ENCODE measurements around the gene MTMR4. TPM values are rescaled to one million over a fixed set of nuclear protein-coding genes. Genes with fewer than 3 reads are reported as not detected.

The MTMR4 gene
- total RNA-seq, 1 donor from 2014 or later = 40.9 TPM

DNA sequence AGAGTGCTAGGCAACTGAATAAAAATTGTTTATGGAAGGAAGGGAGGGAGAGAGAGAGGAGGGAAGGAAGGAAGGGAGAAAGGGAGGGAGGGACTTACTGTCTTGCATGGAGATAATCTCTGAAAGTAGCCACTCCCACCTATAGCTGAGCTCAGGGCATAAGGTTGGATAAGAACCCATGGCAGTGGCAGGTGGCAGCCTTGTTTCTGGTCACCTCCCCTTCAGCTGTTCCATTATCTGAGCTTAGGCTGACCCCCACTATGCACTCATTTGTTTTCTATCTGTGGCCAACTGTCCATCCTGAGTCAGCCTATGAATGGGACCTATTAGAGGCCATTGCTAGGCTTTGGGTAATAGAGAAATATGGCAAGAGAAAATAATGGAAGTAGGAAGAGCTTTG is 25.3 kb upstream of the MTMR4 start:
- Histone ChIP-seq H3K9me3 (no peaks in the 10 kb centered on the region), H3K4me3 (no peak overlapping the region), H3K27me3 (no peaks in the 10 kb centered on the region), H3K4me1 (no peaks in the 10 kb centered on the region), H3K27ac (no peak overlapping the region), H3K36me3 (no peaks in the 10 kb centered on the region)
- ATAC-seq (no peak), DNase-seq (no peak)
- intact Hi-C loops (cut with DNase I) = no loop called here
- TF ChIP-seq, protein P1, sequence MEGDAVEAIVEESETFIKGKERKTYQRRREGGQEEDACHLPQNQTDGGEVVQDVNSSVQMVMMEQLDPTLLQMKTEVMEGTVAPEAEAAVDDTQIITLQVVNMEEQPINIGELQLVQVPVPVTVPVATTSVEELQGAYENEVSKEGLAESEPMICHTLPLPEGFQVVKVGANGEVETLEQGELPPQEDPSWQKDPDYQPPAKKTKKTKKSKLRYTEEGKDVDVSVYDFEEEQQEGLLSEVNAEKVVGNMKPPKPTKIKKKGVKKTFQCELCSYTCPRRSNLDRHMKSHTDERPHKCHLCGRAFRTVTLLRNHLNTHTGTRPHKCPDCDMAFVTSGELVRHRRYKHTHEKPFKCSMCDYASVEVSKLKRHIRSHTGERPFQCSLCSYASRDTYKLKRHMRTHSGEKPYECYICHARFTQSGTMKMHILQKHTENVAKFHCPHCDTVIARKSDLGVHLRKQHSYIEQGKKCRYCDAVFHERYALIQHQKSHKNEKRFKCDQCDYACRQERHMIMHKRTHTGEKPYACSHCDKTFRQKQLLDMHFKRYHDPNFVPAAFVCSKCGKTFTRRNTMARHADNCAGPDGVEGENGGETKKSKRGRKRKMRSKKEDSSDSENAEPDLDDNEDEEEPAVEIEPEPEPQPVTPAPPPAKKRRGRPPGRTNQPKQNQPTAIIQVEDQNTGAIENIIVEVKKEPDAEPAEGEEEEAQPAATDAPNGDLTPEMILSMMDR (IDR thresholded peaks at IDR 0.05) = no peak

DNA sequence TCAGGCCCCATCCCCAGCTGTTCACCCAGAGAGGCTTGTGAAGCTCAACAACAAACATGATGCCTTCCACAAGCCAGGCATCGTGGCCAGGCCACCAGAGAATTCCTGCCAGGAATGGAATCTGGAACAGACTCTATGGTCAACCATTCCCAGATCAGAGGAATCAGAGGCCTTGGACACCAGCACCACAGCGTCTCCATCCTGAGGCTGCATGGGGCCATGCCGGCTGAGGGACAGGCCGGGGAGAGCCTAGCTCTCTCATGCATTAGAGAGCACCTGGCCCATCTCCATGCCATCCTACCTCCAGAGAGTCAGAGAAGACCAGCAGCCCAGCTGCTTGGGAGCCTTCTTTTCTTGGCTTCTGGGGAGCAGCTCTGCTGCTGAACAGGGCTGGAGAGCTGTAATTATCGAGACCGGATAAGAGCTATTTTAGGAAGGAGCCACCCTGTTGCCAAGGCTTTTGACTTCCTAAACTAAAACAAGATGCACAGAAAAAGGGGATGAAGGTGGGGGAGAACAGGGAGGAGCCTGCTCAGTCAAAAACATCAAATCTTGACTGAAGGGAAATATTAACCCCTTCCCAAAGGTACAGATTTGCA is 24.5 kb upstream of the MTMR4 start:
- no peak overlapping the region for H3K4me3 ChIP-seq
- intact Hi-C loops (cut with DNase I) = no loop called here
- H3K4me1 ChIP-seq = no peaks in the 10 kb centered on the region
- no peak for DNase-seq
- TF ChIP-seq, protein P1 (IDR thresholded peaks at IDR 0.05) = no peak
- no peak overlapping the region for H3K27ac ChIP-seq
- no peaks in the 10 kb centered on the region for H3K36me3 ChIP-seq
- H3K9me3 ChIP-seq = no peaks in the 10 kb centered on the region
- H3K27me3 ChIP-seq = no peaks in the 10 kb centered on the region
- ATAC-seq = no peak

DNA sequence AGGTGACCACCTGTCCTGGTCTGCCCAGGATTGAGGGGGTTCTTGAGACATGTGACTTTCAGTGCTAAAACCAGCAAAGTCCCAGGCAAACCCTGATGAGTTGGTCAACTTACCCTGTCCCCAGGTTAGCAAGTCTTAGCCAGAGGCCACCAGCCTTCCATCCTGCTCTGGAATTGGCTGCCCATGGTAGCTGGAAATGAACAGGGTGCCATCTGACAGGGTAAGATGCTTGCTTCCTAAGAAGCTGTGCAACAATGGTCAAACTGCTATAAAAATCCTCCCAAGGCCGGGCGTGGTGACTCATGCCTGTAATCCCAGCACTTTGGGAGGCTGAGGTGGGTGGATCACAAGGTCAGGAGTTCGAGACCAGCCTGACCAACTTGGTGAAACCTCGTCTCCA is 22.8 kb upstream of the MTMR4 start:
- intact Hi-C loops (cut with DNase I) = no loop called here

DNA sequence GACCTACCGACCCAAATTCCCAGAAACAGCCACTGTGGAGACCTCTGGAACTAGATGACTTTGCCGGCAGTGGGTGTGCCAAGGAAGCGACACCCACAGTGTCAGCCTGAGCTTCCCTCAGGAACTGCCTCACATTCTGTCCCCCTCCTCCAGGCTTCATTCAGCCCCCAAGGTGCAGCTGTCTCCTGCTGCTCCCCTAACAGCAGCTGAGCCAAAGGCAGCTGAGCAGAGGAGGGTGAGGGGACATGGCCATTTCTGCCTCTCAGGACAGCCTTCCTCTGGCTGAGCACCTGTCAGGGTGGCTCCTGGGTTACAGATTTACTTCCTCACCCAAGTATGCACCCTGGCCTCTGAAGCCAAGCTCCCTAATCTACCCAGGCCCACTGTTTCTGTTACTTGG is 22.1 kb upstream of the MTMR4 start:
- intact Hi-C loops (cut with DNase I) = no loop called here
- H3K4me1 ChIP-seq = peaks cover 6% of the 10 kb centered on the region
- TF ChIP-seq, protein P1 (IDR thresholded peaks at IDR 0.05) = no peak
- H3K27me3 ChIP-seq = no peaks in the 10 kb centered on the region
- DNase-seq (no peak), ATAC-seq (no peak)
- H3K36me3 ChIP-seq = no peaks in the 10 kb centered on the region
- H3K9me3 ChIP-seq = no peaks in the 10 kb centered on the region
- H3K27ac ChIP-seq = no peak overlapping the region
- no peak overlapping the region for H3K4me3 ChIP-seq

More for the DNA sequence above, 22.8 kb upstream of the MTMR4 start:
- ATAC-seq (no peak), DNase-seq (no peak)
- no peaks in the 10 kb centered on the region for H3K9me3 ChIP-seq
- no peaks in the 10 kb centered on the region for H3K36me3 ChIP-seq
- H3K4me3 ChIP-seq = no peak overlapping the region
- H3K27ac ChIP-seq = no peak overlapping the region
- H3K4me1 ChIP-seq = peaks cover 4% of the 10 kb centered on the region
- H3K27me3 ChIP-seq = no peaks in the 10 kb centered on the region
- TF ChIP-seq, protein P1 (IDR thresholded peaks at IDR 0.05) = no peak

DNA sequence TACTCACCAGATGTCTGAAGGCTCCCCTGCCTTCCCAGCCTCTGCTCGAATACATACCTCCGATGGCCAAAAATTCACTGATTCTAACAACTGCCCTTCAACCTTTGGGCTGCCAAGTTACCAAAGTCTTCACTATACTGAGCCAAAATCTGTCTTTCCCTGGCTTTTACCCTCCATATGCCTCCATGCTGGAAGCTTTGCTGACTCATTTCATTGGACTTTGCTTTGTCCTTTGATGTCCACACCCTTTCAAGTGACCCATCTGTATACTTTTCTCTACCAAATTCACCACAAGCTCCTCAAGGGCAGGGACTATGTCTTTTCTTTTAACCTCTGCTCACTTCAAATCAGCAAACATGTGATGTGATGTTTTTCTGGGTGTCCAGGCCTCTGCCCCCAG is 21.0 kb upstream of the MTMR4 start:
- Histone ChIP-seq H3K27ac (no peak overlapping the region), H3K4me1 (peaks cover 9% of the 10 kb centered on the region), H3K9me3 (no peaks in the 10 kb centered on the region), H3K4me3 (no peak overlapping the region), H3K27me3 (no peaks in the 10 kb centered on the region), H3K36me3 (no peaks in the 10 kb centered on the region)
- ATAC-seq = no peak
- intact Hi-C loops (cut with DNase I) = no loop called here
- DNase-seq = no peak
- TF ChIP-seq, protein P1 (IDR thresholded peaks at IDR 0.05) = no peak

DNA sequence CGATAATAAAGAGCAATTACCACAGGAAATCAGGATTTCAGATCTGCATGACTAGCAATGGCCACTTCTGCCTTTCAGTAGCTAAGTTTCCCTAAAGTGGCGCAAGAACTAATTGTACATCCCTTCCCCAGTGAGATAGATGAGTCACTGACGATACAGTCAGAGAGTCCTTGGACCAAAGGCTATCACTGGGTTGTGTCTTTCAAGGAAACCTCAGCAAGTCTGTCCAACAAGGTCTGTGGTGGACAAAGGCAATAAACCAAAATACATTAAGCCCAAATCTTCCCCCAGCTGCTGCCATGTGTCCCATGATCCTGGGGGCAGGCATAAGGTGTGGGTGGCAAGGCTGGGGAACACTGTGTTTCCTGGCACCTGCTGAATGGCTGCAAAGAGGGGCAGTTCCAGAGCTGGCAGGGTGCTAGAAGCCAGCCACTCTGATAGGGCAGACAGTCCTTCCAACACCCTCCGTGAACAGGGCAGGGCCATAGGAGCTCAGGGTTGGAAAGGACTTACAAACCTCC is 20.5 kb upstream of the MTMR4 start:
- no peaks in the 10 kb centered on the region for H3K27me3 ChIP-seq
- H3K36me3 ChIP-seq = no peaks in the 10 kb centered on the region
- no peak overlapping the region for H3K27ac ChIP-seq
- TF ChIP-seq, protein P1 (IDR thresholded peaks at IDR 0.05) = no peak
- DNase-seq = no peak
- H3K4me3 ChIP-seq = no peak overlapping the region
- peak; percentile 64 for ATAC-seq
- no peaks in the 10 kb centered on the region for H3K9me3 ChIP-seq
- intact Hi-C loops (cut with DNase I) = no loop called here
- H3K4me1 ChIP-seq = peaks cover 9% of the 10 kb centered on the region

Measured in upper lobe of right lung (tissue), 1 donor.